ENCODE measurements around the gene YPEL1.

YPEL1 gene

DNA sequence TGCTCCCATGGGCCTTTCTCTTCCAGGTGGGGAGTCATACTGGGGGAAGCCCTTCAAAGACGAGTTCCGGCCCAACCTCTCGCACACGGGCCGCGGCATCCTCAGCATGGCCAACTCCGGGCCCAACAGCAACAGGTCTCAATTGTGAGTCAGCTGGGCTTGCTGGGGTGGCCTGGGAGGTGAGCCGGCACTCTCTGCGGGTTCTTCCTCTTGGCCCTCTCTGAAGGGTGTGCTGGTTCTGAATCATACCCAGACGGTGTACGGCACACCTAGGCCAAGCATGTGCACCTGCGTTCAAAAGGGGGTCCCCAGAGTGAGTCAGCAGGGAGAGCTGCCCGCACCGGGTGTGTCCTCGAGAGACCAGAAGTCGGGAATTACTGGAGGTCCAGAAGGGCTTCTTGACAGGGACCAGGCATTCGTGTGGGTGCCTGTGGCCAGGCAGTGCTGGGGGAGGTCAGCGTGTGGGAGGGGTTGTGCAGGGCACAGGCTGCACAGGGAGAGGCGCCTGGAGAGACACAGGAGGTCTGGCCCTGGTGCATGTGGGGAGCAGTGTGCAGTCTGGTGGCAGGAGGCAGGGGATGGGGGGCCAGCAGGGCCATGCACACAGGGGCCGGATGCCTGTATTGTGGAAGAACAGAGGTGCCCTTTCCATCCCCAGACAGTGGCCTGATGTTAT, 46.8 kb downstream of the YPEL1 start:
- H4K20me1 ChIP-seq (ENCODE audit: insufficient read depth), result no peaks in the 10 kb centered on the region
- no peak overlapping the region for H3K27ac ChIP-seq
- no peak overlapping the region for H3K9ac ChIP-seq
- H3K79me2 ChIP-seq (ENCODE audit: insufficient read depth, low read depth), result no peaks in the 10 kb centered on the region
- no peaks in the 10 kb centered on the region for H3K36me3 ChIP-seq (ENCODE audit: insufficient read depth)
- TF ChIP-seq, protein P1, sequence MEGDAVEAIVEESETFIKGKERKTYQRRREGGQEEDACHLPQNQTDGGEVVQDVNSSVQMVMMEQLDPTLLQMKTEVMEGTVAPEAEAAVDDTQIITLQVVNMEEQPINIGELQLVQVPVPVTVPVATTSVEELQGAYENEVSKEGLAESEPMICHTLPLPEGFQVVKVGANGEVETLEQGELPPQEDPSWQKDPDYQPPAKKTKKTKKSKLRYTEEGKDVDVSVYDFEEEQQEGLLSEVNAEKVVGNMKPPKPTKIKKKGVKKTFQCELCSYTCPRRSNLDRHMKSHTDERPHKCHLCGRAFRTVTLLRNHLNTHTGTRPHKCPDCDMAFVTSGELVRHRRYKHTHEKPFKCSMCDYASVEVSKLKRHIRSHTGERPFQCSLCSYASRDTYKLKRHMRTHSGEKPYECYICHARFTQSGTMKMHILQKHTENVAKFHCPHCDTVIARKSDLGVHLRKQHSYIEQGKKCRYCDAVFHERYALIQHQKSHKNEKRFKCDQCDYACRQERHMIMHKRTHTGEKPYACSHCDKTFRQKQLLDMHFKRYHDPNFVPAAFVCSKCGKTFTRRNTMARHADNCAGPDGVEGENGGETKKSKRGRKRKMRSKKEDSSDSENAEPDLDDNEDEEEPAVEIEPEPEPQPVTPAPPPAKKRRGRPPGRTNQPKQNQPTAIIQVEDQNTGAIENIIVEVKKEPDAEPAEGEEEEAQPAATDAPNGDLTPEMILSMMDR (conservative IDR thresholded peaks at IDR 0.05; ENCODE audit: low read depth, low read length), result no peak
- peaks cover 25% of the 10 kb centered on the region for H3K4me1 ChIP-seq (ENCODE audit: low read depth, poor library complexity, severe bottlenecking)
- H2AFZ ChIP-seq (ENCODE audit: low read depth), result no peak overlapping the region
- no peak overlapping the region for H3K4me2 ChIP-seq
- no peaks in the 10 kb centered on the region for H3K27me3 ChIP-seq (ENCODE audit: insufficient read depth, low read depth)
- no peak overlapping the region for H3K4me3 ChIP-seq (IDR thresholded peaks at IDR 0.05; ENCODE audit: insufficient read depth, low read depth, low read length)

DNA sequence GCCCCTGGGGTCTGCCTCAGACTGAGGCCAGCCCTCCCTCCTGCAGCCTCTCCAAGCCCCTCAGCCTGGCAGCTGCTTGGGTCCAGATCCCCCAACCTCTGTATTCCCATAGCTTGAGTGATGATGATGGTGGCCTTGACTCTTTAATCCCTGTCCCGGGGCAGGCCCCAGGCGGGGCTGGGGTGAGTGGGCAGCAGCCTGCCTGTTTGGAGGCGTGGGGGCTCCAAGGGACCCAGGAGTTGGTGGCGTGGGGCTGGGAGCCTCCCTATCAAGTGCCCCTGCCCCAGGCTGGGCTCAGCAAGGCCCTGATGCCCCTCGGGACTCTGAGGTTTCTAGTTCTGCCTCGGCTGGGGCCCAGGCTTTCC, 47.3 kb downstream of the YPEL1 start:
- TF ChIP-seq, protein P1 (conservative IDR thresholded peaks at IDR 0.05; ENCODE audit: low read depth, low read length), result no peak
- Histone ChIP-seq H3K4me3 (IDR thresholded peaks at IDR 0.05; ENCODE audit: insufficient read depth, low read depth, low read length) (no peak overlapping the region), H3K27me3 (ENCODE audit: insufficient read depth, low read depth) (no peaks in the 10 kb centered on the region), H2AFZ (ENCODE audit: low read depth) (no peak overlapping the region), H3K36me3 (ENCODE audit: insufficient read depth) (no peaks in the 10 kb centered on the region), H3K4me1 (ENCODE audit: low read depth, poor library complexity, severe bottlenecking) (peaks cover 25% of the 10 kb centered on the region), H3K4me2 (no peak overlapping the region), H4K20me1 (ENCODE audit: insufficient read depth) (no peaks in the 10 kb centered on the region), H3K27ac (no peak overlapping the region), H3K79me2 (ENCODE audit: insufficient read depth, low read depth) (no peaks in the 10 kb centered on the region), H3K9ac (no peak overlapping the region)

DNA sequence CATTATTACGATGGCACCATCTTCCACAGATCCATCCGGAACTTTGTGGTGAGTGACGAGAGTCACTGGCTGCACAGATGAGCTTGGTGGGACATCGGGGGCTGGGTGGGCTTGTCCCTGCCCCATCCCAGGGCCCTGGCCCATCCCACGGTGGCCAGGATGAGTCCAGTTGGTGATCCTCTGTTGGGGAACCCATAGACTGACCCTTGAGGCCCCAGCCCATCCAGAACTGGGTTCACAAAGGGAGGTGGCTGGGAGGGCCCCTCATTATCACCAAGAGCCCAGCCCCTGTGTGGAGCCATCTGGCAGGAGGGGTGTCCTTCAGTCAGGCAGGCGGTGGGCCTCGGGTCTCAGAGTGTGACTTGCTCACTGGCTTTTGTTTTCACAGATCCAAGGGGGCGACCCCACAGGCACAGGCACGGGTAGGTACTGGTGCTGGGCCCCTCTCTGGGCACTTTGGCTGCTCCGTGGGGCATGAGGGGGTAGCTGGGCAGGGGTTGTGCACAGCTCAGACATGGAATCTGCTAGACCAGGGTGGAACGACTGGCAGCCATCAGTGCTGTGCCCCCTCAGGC, 47.8 kb downstream of the YPEL1 start:
- Histone ChIP-seq H3K4me1 (ENCODE audit: low read depth, poor library complexity, severe bottlenecking) (peaks cover 25% of the 10 kb centered on the region), H3K27ac (no peak overlapping the region), H3K36me3 (ENCODE audit: insufficient read depth) (no peaks in the 10 kb centered on the region), H4K20me1 (ENCODE audit: insufficient read depth) (no peaks in the 10 kb centered on the region), H3K4me2 (no peak overlapping the region), H2AFZ (ENCODE audit: low read depth) (no peak overlapping the region), H3K9ac (no peak overlapping the region), H3K4me3 (IDR thresholded peaks at IDR 0.05; ENCODE audit: insufficient read depth, low read depth, low read length) (no peak overlapping the region), H3K79me2 (ENCODE audit: insufficient read depth, low read depth) (no peaks in the 10 kb centered on the region), H3K27me3 (ENCODE audit: insufficient read depth, low read depth) (no peaks in the 10 kb centered on the region)
- TF ChIP-seq, protein P1 (conservative IDR thresholded peaks at IDR 0.05; ENCODE audit: low read depth, low read length), result no peak

DNA sequence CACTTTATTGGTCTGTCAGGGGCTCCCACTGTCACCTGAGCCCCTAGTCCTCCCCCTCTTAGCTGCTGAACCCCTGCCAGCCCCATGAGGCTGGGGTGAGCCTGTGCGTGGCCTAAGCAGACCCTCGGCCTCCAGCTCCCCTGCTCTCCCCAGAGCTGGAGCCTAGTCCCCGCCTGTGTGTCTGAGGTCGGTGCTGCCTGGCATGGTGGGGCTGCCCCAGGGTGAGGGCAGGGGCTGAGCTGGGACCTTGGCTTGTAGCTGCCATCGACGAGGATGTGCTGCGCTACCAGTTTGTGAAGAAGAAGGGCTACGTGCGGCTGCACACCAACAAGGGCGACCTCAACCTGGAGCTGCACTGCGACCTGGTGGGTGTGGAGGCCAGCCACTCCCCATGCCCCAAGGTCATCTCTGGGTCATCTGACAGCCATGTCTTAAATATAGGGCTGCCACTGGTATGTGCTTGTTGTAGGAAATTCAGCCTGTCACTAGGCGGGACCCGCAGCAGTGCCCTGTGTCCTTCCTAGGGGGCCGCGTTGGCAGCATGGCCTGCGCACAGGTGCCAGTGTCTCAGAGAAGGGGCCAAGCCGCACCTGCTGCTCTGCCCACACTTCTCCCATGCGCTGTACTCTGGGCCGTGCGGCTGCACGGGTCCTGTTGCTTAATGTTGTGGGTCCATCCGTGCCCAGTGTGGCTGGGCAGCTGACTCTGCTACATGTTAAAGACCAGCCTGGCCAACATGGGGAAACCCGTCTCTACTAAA, 48.8 kb downstream of the YPEL1 start:
- Histone ChIP-seq H3K27ac (no peak overlapping the region), H3K27me3 (ENCODE audit: insufficient read depth, low read depth) (no peaks in the 10 kb centered on the region), H3K4me1 (ENCODE audit: low read depth, poor library complexity, severe bottlenecking) (peaks cover 25% of the 10 kb centered on the region), H3K79me2 (ENCODE audit: insufficient read depth, low read depth) (no peaks in the 10 kb centered on the region), H3K4me2 (no peak overlapping the region), H4K20me1 (ENCODE audit: insufficient read depth) (no peaks in the 10 kb centered on the region), H2AFZ (ENCODE audit: low read depth) (no peak overlapping the region), H3K4me3 (IDR thresholded peaks at IDR 0.05; ENCODE audit: insufficient read depth, low read depth, low read length) (no peak overlapping the region), H3K36me3 (ENCODE audit: insufficient read depth) (no peaks in the 10 kb centered on the region), H3K9ac (no peak overlapping the region)
- TF ChIP-seq, protein P1 (conservative IDR thresholded peaks at IDR 0.05; ENCODE audit: low read depth, low read length), result no peak

Data from KMS-11 (cell line).